Loucy (cell line): ENCODE measurements around the gene RAD9B.
A peak's percentile ranks its signal among the peaks of the same experiment; 100 is the strongest.
"Not testable (repeated sequence)": the region's sequence is repeated elsewhere in the genome, so short reads cannot be mapped to it uniquely, and the experiment has no call there.

Source experiments
- H2AFZ ChIP-seq: fragments of 200-600 bp; sonication (generic); 2 replicates; pipeline ENCODE4 v1.6.0; 2016; ENCODE audit warnings: antibody characterized with exemption, mild to moderate bottlenecking, low read length, moderate library complexity
- H3F3A ChIP-seq: fragments of 200-600 bp; 2 replicates; pipeline ENCODE4 v1.6.0; 2016; ENCODE audit warnings: antibody characterized with exemption, low read depth, mild to moderate bottlenecking
- H3K27me3 ChIP-seq: fragments of 200-600 bp; sonication (generic); 2 replicates; pipeline ENCODE4 v1.6.1; 2014; ENCODE audit warnings: low read length, mild to moderate bottlenecking; ENCODE audit not compliant: insufficient read depth, poor library complexity, severe bottlenecking
- H3K36me3 ChIP-seq: fragments of 200-600 bp; sonication (generic); 2 replicates; pipeline ENCODE4 v1.6.1; 2016; ENCODE audit warnings: low read length; ENCODE audit not compliant: insufficient read depth
- H3K4me1 ChIP-seq: fragments of 200-600 bp; sonication (generic); 2 replicates; pipeline ENCODE4 v1.5.1; 2014; ENCODE audit warnings: low read length, mild to moderate bottlenecking; ENCODE audit not compliant: insufficient read depth, poor library complexity, severe bottlenecking
- H3K4me2 ChIP-seq: fragments of 200-600 bp; sonication (generic); 2 replicates; pipeline ENCODE4 v1.6.0; 2014; ENCODE audit warnings: antibody characterized with exemption, low read length, low read depth, mild to moderate bottlenecking; ENCODE audit not compliant: poor library complexity, severe bottlenecking
- H3K4me3 ChIP-seq: fragments of 200-600 bp; sonication (generic); 2 replicates; pipeline ENCODE4 v1.5.1; 2014; ENCODE audit warnings: low read length, mild to moderate bottlenecking, mixed read lengths; ENCODE audit not compliant: poor library complexity, severe bottlenecking
- H3K79me2 ChIP-seq: fragments of 200-600 bp; sonication (generic); 2 replicates; pipeline ENCODE4 v1.6.1; 2014; ENCODE audit warnings: low read length; ENCODE audit not compliant: insufficient read depth
- H3K9ac ChIP-seq: fragments of 200-600 bp; sonication (generic); 2 replicates; pipeline ENCODE4 v1.6.0; 2014; ENCODE audit warnings: mild to moderate bottlenecking, low read depth, low read length, moderate library complexity; ENCODE audit not compliant: poor library complexity, severe bottlenecking
- H3K9me2 ChIP-seq: fragments of 200-600 bp; sonication (generic); replicated peaks from 2 replicates; pipeline ENCODE4 v1.6.1; 2016; ENCODE audit warnings: low read depth, low read length, mixed read lengths
- H3K9me3 ChIP-seq: fragments of 200-600 bp; sonication (generic); 2 replicates; pipeline ENCODE4 v1.6.1; 2014; ENCODE audit warnings: mild to moderate bottlenecking, antibody characterized with exemption, low read length, low read depth; ENCODE audit not compliant: insufficient read depth
- H4K20me1 ChIP-seq: fragments of 200-600 bp; sonication (generic); 2 replicates; pipeline ENCODE4 v1.6.0; 2014; ENCODE audit warnings: antibody characterized with exemption, low read length, mild to moderate bottlenecking; ENCODE audit not compliant: insufficient read depth, poor library complexity, severe bottlenecking
- CTCF ChIP-seq: fragments of 200-600 bp; sonication (generic); conservative IDR thresholded peaks from 2 replicates; pipeline ENCODE4 v1.5.1; 2014; ENCODE audit warnings: mild to moderate bottlenecking, antibody characterized with exemption, low read length
- EZH2phosphoT487 ChIP-seq: fragments of 200-600 bp; IDR thresholded peaks from 2 replicates; pipeline ENCODE4 v1.6.1; 2018; ENCODE audit warnings: antibody characterized with exemption, mild to moderate bottlenecking, moderate library complexity, borderline replicate concordance

The RAD9B gene

DNA sequence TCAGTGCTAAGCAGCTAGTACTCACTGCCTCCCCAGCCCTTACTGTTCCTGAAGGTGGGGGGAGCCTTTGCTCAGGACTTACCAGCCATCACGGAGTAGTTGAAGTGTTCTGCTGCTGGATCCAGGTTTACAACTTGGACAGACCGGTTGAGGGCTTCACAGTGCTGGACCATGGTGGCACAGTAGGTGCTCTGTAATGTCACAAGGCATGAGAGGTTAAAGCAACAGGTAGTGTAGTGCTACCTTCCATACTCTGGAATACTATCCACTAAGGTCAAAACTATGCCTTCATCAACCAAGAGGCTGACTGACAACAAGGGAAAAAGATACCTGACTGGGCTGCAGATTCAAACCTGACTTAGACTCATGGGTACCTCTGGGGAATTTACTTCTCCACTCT, 37.1 kb upstream of the RAD9B start:
- Histone ChIP-seq H3K4me3 (no peak overlapping the region), H3K4me2 (no peak overlapping the region), H3K27me3 (no peaks in the 10 kb centered on the region), H3K79me2 (peaks cover 54% of the 10 kb centered on the region), H3K9me2 (no peaks in the 10 kb centered on the region), H2AFZ (no peak overlapping the region), H3F3A (no peaks in the 10 kb centered on the region), H3K4me1 (peaks cover 17% of the 10 kb centered on the region), H3K36me3 (peaks cover 13% of the 10 kb centered on the region; the same call in 1 of the 2 replicates), H3K9ac (no peak overlapping the region), H3K9me3 (no peaks in the 10 kb centered on the region), H4K20me1 (peaks cover 11% of the 10 kb centered on the region)
- no peak for TF ChIP-seq EZH2phosphoT487

GRCh38 chr12:110465765-110466164, 36.4 kb upstream of the RAD9B start:
- H3K27me3 ChIP-seq, H3K9me3 ChIP-seq, H3K4me3 ChIP-seq, H3F3A ChIP-seq, H3K36me3 ChIP-seq, H3K9me2 ChIP-seq, H2AFZ ChIP-seq: not testable (repeated sequence)
- Histone ChIP-seq H3K9ac (peak overlapping the region; percentile 96), H3K4me1 (peaks cover 23% of the 10 kb centered on the region), H3K4me2 (peak overlapping the region; percentile 99), H3K79me2 (peaks cover 57% of the 10 kb centered on the region), H4K20me1 (peaks cover 11% of the 10 kb centered on the region)

DNA sequence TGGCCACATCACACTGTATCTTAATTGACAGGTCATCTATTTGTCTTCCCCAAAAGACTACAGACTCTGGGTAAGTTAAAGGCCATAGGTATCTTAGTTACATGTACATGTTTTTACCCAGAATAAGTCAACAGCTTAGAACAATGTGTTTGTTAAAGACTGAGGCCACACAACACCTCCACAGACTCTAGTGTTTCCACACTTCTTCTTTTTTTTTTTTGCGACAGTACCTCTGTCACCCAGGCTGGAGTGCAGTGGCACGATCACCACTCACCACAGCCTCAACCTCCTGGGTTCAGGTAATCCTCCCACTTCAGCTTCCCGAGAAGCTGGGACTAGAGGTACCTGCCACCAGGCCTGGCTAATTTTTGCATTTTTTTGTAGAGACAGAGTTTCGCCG, 35.3 kb upstream of the RAD9B start:
- no peak for TF ChIP-seq CTCF
- TF ChIP-seq EZH2phosphoT487: no peak
- H3K9ac ChIP-seq: peak overlapping the region; percentile 96

DNA sequence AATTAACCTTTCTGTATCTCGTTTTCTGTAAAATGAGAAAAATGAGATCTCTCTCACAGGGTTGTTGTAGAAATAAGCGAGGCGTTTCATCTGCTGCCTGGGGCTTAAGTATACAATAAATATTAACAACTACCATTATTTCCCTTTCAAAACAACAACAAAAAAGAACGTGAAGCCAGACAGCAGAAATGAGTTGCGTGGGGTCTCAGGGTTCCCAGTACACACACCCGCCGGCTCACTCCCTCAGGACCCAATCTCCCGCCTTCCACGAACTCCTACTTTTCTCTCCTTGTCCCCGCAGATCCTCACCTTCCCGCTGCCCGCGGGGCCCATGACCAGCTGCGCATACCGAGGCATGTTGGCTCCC, 34.3 kb upstream of the RAD9B start:
- Histone ChIP-seq H3K9me2 (no peaks in the 10 kb centered on the region), H3K4me1 (peaks cover 30% of the 10 kb centered on the region), H3K79me2 (peaks cover 63% of the 10 kb centered on the region), H3K4me2 (peak overlapping the region; percentile 99), H3F3A (no peaks in the 10 kb centered on the region), H3K27me3 (no peaks in the 10 kb centered on the region), H3K4me3 (peak overlapping the region; percentile 88), H4K20me1 (peaks cover 11% of the 10 kb centered on the region), H3K36me3 (peaks cover 4% of the 10 kb centered on the region; the same call in 1 of the 2 replicates), H2AFZ (peak overlapping the region; percentile 86), H3K9ac (peak overlapping the region; percentile 96), H3K9me3 (no peaks in the 10 kb centered on the region)
- TF ChIP-seq CTCF (no peak), EZH2phosphoT487 (no peak)

More for the DNA sequence above, 35.3 kb upstream of the RAD9B start:
- Histone ChIP-seq H3K4me2 (peak overlapping the region; percentile 99), H3K4me3 (peak overlapping the region; percentile 88), H3K9me2 (no peaks in the 10 kb centered on the region), H3F3A (no peaks in the 10 kb centered on the region), H3K36me3 (peaks cover 4% of the 10 kb centered on the region; the same call in 1 of the 2 replicates), H2AFZ (no peak overlapping the region), H4K20me1 (peaks cover 11% of the 10 kb centered on the region), H3K79me2 (peaks cover 62% of the 10 kb centered on the region), H3K4me1 (peaks cover 23% of the 10 kb centered on the region), H3K27me3 (no peaks in the 10 kb centered on the region), H3K9me3 (no peaks in the 10 kb centered on the region)
